ENCODE measurements around the gene CCDC12.

DNA sequence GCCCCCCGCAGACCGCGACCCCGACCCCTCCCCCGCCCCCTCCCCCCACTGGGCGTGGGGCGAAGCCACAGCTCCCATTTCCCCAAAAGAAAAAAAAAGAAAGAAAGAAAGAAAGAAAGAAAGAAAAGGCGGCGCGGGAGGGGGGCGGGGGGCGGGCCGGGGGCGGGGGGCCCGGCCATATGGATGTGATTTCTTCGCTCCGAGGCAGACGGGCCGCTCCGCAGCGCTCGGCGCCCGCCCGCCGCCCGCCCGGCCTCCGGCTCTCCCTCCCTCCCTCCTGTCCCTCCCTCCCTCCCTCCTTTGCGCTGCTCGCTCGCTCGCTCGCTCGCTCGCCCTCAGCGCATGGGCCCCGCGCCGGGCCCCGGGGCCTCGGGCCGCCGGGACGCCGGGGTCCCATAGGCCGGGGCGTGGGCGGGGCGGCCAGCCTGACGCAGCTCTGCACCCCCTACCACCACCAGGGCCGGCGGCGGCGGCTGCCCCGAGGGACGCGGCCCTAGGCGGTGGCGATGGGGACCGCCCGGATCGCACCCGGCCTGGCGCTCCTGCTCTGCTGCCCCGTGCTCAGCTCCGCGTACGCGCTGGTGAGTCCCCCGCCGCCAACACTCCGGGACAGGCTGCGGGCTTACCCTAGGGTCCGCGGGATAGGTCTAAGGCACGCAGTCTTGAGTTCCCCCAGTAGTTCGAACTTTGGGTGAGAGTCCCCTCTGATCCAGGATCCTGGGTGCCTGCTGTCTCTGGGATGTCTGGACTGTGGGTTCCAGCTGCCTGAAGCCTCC lies 93.3 kb downstream of the CCDC12 start:
- TF ChIP-seq, protein P1, sequence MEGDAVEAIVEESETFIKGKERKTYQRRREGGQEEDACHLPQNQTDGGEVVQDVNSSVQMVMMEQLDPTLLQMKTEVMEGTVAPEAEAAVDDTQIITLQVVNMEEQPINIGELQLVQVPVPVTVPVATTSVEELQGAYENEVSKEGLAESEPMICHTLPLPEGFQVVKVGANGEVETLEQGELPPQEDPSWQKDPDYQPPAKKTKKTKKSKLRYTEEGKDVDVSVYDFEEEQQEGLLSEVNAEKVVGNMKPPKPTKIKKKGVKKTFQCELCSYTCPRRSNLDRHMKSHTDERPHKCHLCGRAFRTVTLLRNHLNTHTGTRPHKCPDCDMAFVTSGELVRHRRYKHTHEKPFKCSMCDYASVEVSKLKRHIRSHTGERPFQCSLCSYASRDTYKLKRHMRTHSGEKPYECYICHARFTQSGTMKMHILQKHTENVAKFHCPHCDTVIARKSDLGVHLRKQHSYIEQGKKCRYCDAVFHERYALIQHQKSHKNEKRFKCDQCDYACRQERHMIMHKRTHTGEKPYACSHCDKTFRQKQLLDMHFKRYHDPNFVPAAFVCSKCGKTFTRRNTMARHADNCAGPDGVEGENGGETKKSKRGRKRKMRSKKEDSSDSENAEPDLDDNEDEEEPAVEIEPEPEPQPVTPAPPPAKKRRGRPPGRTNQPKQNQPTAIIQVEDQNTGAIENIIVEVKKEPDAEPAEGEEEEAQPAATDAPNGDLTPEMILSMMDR (IDR thresholded peaks at IDR 0.05) = no peak
- TF ChIP-seq EZH2 (IDR thresholded peaks at IDR 0.05; ENCODE audit: borderline replicate concordance, insufficient read depth, low read depth, low read length, poor library complexity, severe bottlenecking) = peak; percentile 78

All from B cell (primary cell).